HL-60/S4 (cell line): Measurements from ENCODE around the gene CARM1.

Experiments
- in situ Hi-C: fragments of 300-500 bp; cut with MboI; formaldehyde crosslinking; loops from 2 replicates; pipeline ENCODE4 v1.14.3; 2022; ENCODE audit warnings: low sequenced_read_pairs

Gene CARM1

GRCh38 chr19:10964903-10965302 is 93.5 kb downstream of the CARM1 start:
- in situ Hi-C loops: no loop called here

DNA sequence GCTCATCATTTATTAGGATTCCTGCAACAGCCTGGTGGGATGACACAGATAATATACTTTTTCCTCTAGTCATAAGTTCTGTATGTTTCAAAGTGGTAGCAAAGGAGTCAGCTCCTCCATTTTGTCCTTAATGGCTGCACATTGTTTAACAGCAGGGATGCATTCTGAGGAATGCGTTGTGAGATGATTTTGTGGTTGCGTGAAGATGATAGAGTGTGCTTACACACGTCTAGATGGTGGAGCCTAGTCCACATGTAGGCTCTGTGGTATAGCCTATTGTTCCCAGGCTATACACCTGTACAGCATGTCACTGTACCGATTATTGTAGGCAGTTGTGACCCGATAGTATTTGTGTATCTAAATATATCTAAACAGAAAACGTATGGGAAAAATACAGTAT is 94.0 kb downstream of the CARM1 start:
- in situ Hi-C loops: no loop called here

DNA sequence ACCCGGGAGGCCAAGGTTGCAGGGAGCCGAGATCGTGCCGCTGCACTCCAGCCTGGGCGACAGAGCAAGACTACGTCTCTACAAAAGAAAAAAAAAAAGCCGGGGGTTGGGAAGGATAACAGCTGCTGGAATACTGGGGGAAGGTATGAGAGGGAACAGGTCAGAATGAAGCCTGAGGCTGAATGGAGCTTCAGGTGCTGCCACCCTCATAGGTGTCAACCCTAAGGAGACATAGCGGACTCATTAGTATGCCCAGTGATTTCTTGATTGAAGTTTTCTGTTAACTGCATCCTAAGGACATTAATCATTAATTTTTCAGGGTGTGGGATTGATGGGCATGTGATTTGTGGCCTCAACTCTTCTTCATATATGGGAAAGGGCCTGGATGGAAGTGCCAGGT is 95.5 kb downstream of the CARM1 start:
- in situ Hi-C loops: no loop called here

GRCh38 chr19:10968527-10969135 is 97.3 kb downstream of the CARM1 start:
- in situ Hi-C loops: no loop called here

DNA sequence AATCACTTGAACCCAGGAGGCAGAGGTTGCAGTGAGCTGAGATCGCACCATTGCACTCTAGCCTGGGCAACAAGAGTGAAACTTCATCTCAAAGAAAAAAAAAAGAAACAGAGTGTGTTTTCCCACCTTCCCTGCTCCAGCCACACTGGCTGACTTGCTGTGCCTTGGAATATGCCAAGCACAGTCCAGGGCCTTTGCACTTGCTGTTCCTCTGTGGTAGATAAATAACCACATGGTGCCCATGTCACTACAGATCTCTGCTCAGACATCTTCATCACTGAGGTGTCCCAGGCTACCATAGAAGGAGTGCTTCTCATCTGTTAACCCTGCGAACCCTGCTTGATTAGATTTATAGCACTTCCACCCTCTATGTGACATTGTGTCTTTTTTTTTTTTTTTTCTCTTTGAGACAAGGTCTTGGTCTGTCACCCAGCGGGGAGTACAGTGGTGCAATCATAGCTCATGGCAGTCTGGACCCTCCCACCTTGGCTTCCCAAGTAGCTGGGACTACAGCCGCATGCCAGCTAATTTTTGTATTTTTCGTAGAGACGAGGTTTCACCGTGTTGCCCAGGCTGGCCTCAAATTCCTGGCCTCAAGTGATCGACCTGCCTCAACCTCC is 99.9 kb downstream of the CARM1 start:
- in situ Hi-C loops: no loop called here
